Activated CD8-positive, alpha-beta memory T cell treated with anti-CD3 and anti-CD28 coated beads for 4 hours (primary cell): Measurements from ENCODE around the gene RNASEH2B.

Experiments
- DNase-seq, 2 donors: peaks; one replicate each; pipeline ENCODE4 v3.0.0-alpha.2; 2020; ENCODE audit warnings: low read depth in 2 of 2

Gene RNASEH2B

GRCh38 chr13:50940509-50940908 is 30.9 kb downstream of the RNASEH2B start:
- DNase-seq = no peak

GRCh38 chr13:50941146-50941545 is 31.6 kb downstream of the RNASEH2B start:
- DNase-seq = no peak

DNA sequence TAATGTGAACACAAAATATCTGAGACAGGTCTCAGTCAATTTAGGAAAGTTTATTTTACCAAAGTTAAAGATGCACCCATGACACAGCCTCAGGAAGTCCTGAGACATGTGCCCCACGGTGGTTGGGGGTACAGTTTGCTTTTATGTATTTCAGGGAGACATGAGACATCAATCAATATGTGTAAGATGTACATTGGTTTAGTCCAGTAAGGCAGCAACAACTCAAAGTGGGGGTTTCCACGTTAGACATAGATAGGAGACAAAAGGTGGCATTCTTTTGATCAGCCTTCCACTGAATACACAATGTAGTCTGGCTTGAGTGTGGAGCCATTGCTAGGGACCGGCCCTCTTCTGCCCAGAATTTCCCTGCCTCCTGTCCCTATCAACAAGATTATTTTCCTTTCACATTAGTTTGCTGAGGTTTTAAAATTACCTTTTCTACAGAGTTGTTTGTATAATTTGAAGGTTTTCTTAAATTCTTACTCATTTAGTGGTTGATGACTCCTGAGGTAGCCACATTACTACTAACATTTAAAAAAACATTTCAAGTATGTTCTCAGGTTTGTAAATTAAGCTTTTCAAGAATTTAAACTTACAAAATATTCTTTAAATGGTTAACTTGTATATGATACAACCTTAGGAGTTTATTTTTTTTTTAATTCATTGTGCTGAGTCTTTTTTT is 33.2 kb downstream of the RNASEH2B start:
- no peak for DNase-seq

DNA sequence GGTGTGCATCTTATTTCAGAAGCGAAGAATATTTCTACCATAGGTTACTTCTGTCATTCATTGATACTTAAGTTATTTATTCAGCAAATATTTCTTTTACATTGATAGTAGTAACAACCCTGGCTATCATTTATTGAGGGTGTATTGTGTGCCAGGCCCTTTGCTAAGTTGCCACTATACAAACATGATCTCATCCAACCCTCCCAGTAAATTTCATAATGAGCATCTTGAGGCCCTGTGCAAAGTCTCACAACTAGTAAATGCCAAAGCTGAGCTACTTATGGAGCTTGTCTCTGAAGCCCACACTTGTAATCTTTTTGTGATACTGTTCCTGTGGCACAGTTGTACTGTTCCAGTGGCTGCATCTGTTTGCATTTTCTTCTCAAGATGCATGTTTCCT is 36.1 kb downstream of the RNASEH2B start:
- no peak for DNase-seq

GRCh38 chr13:50948601-50949000 is 39.0 kb downstream of the RNASEH2B start:
- no peak for DNase-seq

GRCh38 chr13:50950849-50951248 is 41.3 kb downstream of the RNASEH2B start:
- no peak for DNase-seq

- no peak for DNase-seq
These were observed 41.8 kb downstream of the RNASEH2B start for GRCh38 chr13:50951366-50951765.

- DNase-seq = no peak
These were observed 45.6 kb downstream of the RNASEH2B start for GRCh38 chr13:50955241-50955640.

GRCh38 chr13:50955798-50956197 is 46.2 kb downstream of the RNASEH2B start:
- DNase-seq = no peak

DNA sequence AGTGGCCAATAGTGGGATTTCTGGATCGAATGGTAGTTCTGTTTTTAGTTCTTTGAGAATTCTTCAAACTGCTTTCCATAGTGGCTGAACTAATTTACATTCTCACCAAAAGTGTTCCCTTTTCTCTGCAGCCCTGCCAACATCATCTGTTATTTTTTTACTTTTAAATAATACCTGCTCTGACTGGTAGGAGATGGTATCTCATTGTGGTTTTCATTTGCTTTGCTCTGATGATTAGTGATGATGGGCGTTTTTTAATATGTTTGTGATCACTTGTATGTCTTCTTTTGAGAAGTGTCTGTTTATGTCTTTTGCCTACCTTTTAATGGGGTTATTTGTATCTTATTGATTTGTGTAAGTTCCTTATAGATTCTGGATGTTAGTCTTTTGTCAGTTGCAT is 48.0 kb downstream of the RNASEH2B start:
- no peak for DNase-seq

- DNase-seq = no peak
These were observed 60.1 kb downstream of the RNASEH2B start for GRCh38 chr13:50969691-50970090.

GRCh38 chr13:50970956-50971355 is 61.4 kb downstream of the RNASEH2B start:
- DNase-seq = no peak

DNA sequence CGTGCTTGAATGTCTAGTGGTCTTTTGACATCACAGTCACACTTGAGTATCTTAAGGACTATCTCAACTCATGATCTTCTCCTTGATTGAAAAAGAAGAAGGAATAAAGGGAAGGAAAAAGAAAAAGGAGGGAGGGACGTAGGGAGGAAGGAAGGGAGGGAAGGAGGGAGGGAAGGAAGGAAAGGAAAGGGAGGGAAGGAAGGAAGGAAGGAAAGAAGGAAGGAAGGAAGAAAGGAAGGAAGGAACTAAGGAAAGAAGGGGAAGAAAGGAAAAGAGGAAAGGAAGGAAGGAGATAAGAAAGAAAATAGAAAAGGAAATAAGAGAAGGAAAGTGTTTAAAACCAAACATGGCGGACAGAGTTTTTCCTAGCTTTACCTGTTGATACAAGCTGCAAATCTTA is 64.7 kb downstream of the RNASEH2B start:
- no peak for DNase-seq

GRCh38 chr13:50979187-50979586 is 69.6 kb downstream of the RNASEH2B start:
- no peak for DNase-seq

DNA sequence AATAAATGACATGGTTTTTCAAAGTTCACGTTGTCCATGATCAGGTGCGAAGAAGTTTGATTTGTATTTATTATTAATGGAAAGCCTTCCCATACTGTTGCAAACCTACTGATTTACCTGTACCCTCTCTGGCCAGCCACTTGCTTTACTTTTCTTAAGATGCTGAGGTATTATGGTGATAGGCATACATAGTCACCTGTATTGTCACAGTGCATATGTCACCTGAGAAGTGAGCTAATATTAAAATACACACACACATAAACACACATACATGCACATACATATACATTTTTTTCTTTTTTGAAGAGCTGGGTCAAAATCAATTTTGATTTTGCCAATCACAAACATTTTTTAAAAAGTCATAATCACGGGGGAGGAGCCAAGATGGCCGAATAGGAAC is 72.1 kb downstream of the RNASEH2B start:
- DNase-seq = no peak

- no peak for DNase-seq
These were observed 79.9 kb downstream of the RNASEH2B start for GRCh38 chr13:50989476-50989875.

DNA sequence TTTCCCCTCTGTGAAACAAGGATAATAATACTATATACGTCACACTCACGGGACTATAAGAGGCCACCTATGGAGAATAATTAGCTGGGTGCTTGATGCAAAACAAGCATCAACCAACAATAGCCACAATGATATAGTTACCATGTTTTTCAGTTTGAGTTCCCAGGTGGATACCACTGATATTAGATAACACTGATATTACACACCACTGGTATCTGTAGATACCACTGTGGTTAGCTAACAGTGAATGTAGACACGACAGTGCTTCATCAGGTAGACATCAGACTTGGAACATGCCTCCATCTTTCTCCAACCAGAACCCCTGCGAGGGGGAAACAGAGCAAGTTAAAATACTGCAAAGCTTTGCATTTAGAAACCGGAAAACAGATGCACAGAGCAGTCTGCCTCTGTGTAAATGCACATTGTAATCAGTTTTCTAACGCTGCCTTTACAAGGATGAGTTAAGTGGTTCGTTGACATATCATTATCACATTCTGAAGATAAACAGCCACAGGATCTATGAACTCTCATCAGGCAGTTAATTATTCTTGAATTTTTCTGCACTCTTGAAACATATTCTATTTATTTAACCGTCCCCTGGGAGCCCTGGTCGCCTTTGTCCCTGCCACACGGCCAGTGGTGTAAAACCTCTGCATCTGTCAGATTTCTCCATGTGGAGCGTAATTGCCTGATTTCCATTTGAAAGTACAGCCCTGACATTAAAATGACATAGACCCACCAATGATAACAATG is 80.7 kb downstream of the RNASEH2B start:
- no peak for DNase-seq

DNA sequence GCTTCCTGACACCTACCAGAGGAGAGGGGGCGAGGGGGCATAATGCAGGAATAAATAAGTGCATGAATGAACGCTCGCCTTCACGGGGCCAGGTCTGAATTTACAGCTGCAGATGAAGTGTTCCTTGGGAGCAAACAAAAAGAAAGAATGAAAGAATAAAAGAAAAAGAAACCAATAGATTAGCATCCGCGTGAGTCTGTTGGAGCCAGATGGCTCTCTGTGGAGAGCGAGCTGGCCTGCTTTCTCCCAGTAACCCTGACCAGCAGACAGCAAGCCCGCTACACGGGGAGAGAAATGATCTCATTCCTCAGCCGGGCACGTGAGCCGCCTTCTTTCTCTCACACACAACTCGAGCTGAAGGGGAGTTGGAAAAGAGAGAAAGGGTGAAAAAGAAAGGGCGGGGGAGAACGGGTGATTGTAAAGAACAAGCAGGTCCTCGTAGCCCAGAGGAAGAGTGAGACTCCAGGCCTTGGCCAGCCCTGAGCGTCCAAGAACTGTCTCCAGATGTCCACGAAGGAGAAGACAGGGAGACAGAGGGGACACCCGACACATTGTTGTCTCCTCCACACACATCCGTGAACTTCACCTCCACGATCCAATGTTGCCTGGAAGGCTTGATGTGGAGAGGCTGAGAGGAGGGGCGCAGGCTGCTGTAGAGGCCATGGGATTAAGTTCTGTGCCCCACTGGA is 81.4 kb downstream of the RNASEH2B start:
- no peak for DNase-seq

- no peak for DNase-seq
These were observed 82.3 kb downstream of the RNASEH2B start for GRCh38 chr13:50991579-50992521.

DNA sequence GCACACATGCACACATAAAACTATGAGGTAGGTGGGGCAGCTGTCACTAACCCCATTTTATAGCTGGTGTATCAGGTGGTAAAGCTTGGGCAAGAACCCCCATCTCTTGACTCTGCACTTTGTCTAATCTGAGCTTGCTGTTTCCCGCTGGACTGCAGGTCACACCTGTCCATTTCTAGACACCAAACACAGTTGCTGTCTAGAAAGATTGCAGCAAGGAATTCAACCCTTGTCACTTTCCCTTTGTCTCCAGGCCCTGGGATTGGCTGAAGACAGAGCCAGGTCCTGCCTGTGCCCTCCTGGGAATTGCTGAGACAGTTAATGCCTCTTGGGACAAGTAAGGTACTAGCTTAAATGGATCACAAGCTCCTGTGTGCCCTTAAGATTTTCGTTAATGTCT is 83.8 kb downstream of the RNASEH2B start:
- no peak for DNase-seq

DNA sequence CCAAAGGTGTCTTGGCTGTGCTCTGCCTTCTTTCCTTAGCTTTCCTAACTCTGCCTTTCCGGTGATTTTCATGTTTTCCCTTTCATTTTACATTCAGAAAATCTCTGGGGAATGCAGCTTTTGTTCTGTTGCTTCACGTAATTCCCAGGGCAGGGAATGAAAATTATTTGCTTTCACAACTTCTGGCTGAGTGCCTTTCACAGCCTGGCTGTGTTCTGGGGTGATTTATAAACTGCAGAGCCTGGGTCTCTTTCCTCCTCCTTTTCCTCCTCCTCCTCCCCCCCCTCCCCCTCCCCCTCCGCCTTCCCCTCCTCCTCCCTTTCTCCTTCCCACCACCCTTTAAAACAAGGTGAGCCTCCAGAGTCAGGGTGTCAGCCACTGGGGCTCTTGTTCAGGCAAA is 84.3 kb downstream of the RNASEH2B start:
- DNase-seq = no peak

GRCh38 chr13:50994651-50995050 is 85.1 kb downstream of the RNASEH2B start:
- no peak for DNase-seq
